ENCODE data around the gene ADGRV1.

GRCh38 chr5:91118354-91118753, 559.8 kb downstream of the ADGRV1 start:
- no peak for TF ChIP-seq CTCF (IDR thresholded peaks at IDR 0.05)
- TF ChIP-seq POLR2A (IDR thresholded peaks at IDR 0.05) = no peak

Data from thyroid gland (tissue), 4 donors.